Measurements from ENCODE around the gene ATXN7.

ATXN7 gene

GRCh38 chr3:63864008-63864964, 619 bp downstream of the ATXN7 start:
- no peak for DNase-seq

- no peak for DNase-seq
These were observed 1.3 kb downstream of the ATXN7 start for GRCh38 chr3:63864965-63865327.

- no peak for DNase-seq
These were observed 3.6 kb downstream of the ATXN7 start for GRCh38 chr3:63867225-63867624.

- DNase-seq = no peak
These were observed 6.4 kb downstream of the ATXN7 start for GRCh38 chr3:63869940-63870614.

- DNase-seq = no peak
These were observed 6.9 kb downstream of the ATXN7 start for GRCh38 chr3:63870615-63871005.

- no peak for DNase-seq
These were observed 8.7 kb downstream of the ATXN7 start for GRCh38 chr3:63872135-63872924.

- DNase-seq = no peak
These were observed 11.1 kb downstream of the ATXN7 start for GRCh38 chr3:63874769-63875168.

GRCh38 chr3:63875510-63875909, 11.8 kb downstream of the ATXN7 start:
- DNase-seq = no peak

GRCh38 chr3:63876260-63876659, 12.6 kb downstream of the ATXN7 start:
- no peak for DNase-seq

GRCh38 chr3:63877737-63878393, 14.2 kb downstream of the ATXN7 start:
- DNase-seq = no peak

- DNase-seq = no peak
These were observed 14.9 kb downstream of the ATXN7 start for GRCh38 chr3:63878394-63879060.

- DNase-seq = no peak
These were observed 17.0 kb downstream of the ATXN7 start for GRCh38 chr3:63880653-63881052.

- no peak for DNase-seq
These were observed 23.2 kb downstream of the ATXN7 start for GRCh38 chr3:63886858-63887257.

- DNase-seq = no peak
These were observed 27.9 kb downstream of the ATXN7 start for GRCh38 chr3:63891518-63891917.

- DNase-seq = no peak
These were observed 29.2 kb downstream of the ATXN7 start for GRCh38 chr3:63892773-63893352.

- no peak for DNase-seq
These were observed 31.9 kb downstream of the ATXN7 start for GRCh38 chr3:63895422-63896189.

- no peak for DNase-seq
These were observed 32.8 kb downstream of the ATXN7 start for GRCh38 chr3:63896332-63897030.

- no peak for DNase-seq
These were observed 36.3 kb downstream of the ATXN7 start for GRCh38 chr3:63900010-63900409.

- DNase-seq = no peak
These were observed 36.8 kb downstream of the ATXN7 start for GRCh38 chr3:63900459-63900858.

Data from NCI-H2081 treated with DMSO at 0.1 percent for 48 hours (cell line).